OCI-LY7 (cell line): ENCODE measurements around the gene GDE1. TPM values are rescaled to one million over a fixed set of nuclear protein-coding genes. Genes with fewer than 3 reads are reported as not detected.

Experiments
- BruUV-seq: library from RNA; stranded (reverse); fragments of 400-500 nt; replicated peaks from 2 replicates; lab custom pipeline; 2021; lab: Mats Ljungman, UMichigan
- CTCF ChIA-PET: fragments of 300-600 bp; sonication (Branson Sonifier 250); formaldehyde crosslinking; loops from one replicate; lab custom pipeline; 2022; ENCODE audit warnings: antibody characterized with exemption; ENCODE audit not compliant: unreplicated experiment; lab: Charles Lee
- POLR2A ChIA-PET: fragments of 300-600 bp; sonication (Branson Sonifier 250); formaldehyde crosslinking; loops from one replicate; lab custom pipeline; 2022; ENCODE audit warnings: antibody characterized with exemption; lab: Charles Lee
- DNase-seq: peaks from one replicate; pipeline ENCODE4 v3.0.0-alpha.2; 2015; ENCODE audit warnings: low spot score
- H2AFZ ChIP-seq: fragments of 200-600 bp; sonication (generic), shearing (Covaris generic); 2 replicates; pipeline ENCODE4 v1.6.1; 2014; ENCODE audit warnings: mild to moderate bottlenecking, antibody characterized with exemption, low read length, moderate library complexity
- H3K27ac ChIP-seq: fragments of 200-600 bp; sonication (generic); 2 replicates; pipeline ENCODE4 v1.5.1; 2014; ENCODE audit warnings: mixed run types, low read depth, mild to moderate bottlenecking, moderate library complexity, low read length, inconsistent platforms; ENCODE audit not compliant: poor library complexity, severe bottlenecking
- H3K36me3 ChIP-seq: fragments of 200-600 bp; sonication (generic); 2 replicates; pipeline ENCODE4 v1.6.1; 2014; ENCODE audit warnings: mild to moderate bottlenecking, antibody characterized with exemption, low read length, moderate library complexity, mixed read lengths; ENCODE audit not compliant: insufficient read depth
- H3K4me1 ChIP-seq: fragments of 200-600 bp; sonication (generic); 2 replicates; pipeline ENCODE4 v1.5.1; 2014; ENCODE audit warnings: mild to moderate bottlenecking, low read length; ENCODE audit not compliant: insufficient read depth, poor library complexity, severe bottlenecking
- H3K4me2 ChIP-seq: fragments of 200-600 bp; sonication (generic); 2 replicates; pipeline ENCODE4 v1.6.1; 2014; ENCODE audit warnings: mild to moderate bottlenecking, low read length
- H3K4me3 ChIP-seq: fragments of 200-600 bp; sonication (generic); 2 replicates; pipeline ENCODE4 v1.5.1; 2014; ENCODE audit warnings: mild to moderate bottlenecking, low read depth, low read length; ENCODE audit not compliant: poor library complexity, severe bottlenecking
- H3K79me2 ChIP-seq: fragments of 200-600 bp; sonication (generic); 2 replicates; pipeline ENCODE4 v1.6.1; 2016; ENCODE audit warnings: low read depth, mild to moderate bottlenecking, low read length, moderate library complexity, mixed read lengths; ENCODE audit not compliant: insufficient read depth
- H3K9me2 ChIP-seq: fragments of 200-600 bp; sonication (generic); 2 replicates; pipeline ENCODE4 v1.6.1; 2016; ENCODE audit warnings: mild to moderate bottlenecking, low read length, mixed read lengths; ENCODE audit not compliant: insufficient read depth
- H3K9me3 ChIP-seq: fragments of 200-600 bp; sonication (generic); 2 replicates; pipeline ENCODE4 v1.6.1; 2014; ENCODE audit warnings: mild to moderate bottlenecking, mixed run types, low read length, mixed read lengths
- H4K20me1 ChIP-seq: fragments of 200-600 bp; sonication (generic); 2 replicates; pipeline ENCODE4 v1.6.1; 2014; ENCODE audit warnings: mild to moderate bottlenecking, antibody characterized with exemption, low read length, moderate library complexity, mixed read lengths; ENCODE audit not compliant: insufficient read depth
- EZH2phosphoT487 ChIP-seq: fragments of 200-600 bp; sonication (generic); IDR thresholded peaks from 2 replicates; pipeline ENCODE4 v1.6.1; 2018; ENCODE audit warnings: low read depth, borderline replicate concordance, mild to moderate bottlenecking, mixed run types, antibody characterized with exemption, low read length, moderate library complexity, mixed read lengths
- intact Hi-C: fragments of 100-400 bp; cut with micrococcal nuclease; formaldehyde crosslinking; loops from one replicate; pipeline ENCODE4 v1.10.0; 2022; ENCODE audit not compliant: unreplicated experiment
- total RNA-seq, 2 experiments: library from RNA; depleted of rRNA in 1 of 2; stranded (reverse); fragments of >200 nt in 1 of 2; shearing (Covaris generic) in 1 of 2; gene quantifications; 2 replicates each; pipeline ENCODE4 v1.2.3, GENCODE V29; 2014 to 2022
- TF ChIP-seq, protein P1 (sequence below): fragments of 200-600 bp; sonication (generic); conservative IDR thresholded peaks from 2 replicates; pipeline ENCODE4 v1.5.1; 2014; ENCODE audit warnings: mild to moderate bottlenecking, antibody characterized with exemption, low read length, moderate library complexity, mixed read lengths

GDE1 gene
- total RNA-seq, 2 experiments from 2014 or later: 23.4 to 30.8 TPM

GRCh38 chr16:19481296-19481695 lies 40.6 kb downstream of the GDE1 start:
- Histone ChIP-seq H3K9me3 (no peaks in the 10 kb centered on the region), H2AFZ (no peak overlapping the region), H3K36me3 (no peaks in the 10 kb centered on the region), H3K4me1 (no peaks in the 10 kb centered on the region), H3K79me2 (no peaks in the 10 kb centered on the region), H3K27ac (no peak overlapping the region), H4K20me1 (no peaks in the 10 kb centered on the region), H3K9me2 (no peaks in the 10 kb centered on the region), H3K4me2 (no peak overlapping the region), H3K4me3 (no peak overlapping the region)
- ChIA-PET CTCF (no interaction called here), POLR2A (no interaction called here)
- no peak for TF ChIP-seq EZH2phosphoT487
- TF ChIP-seq, protein P1, sequence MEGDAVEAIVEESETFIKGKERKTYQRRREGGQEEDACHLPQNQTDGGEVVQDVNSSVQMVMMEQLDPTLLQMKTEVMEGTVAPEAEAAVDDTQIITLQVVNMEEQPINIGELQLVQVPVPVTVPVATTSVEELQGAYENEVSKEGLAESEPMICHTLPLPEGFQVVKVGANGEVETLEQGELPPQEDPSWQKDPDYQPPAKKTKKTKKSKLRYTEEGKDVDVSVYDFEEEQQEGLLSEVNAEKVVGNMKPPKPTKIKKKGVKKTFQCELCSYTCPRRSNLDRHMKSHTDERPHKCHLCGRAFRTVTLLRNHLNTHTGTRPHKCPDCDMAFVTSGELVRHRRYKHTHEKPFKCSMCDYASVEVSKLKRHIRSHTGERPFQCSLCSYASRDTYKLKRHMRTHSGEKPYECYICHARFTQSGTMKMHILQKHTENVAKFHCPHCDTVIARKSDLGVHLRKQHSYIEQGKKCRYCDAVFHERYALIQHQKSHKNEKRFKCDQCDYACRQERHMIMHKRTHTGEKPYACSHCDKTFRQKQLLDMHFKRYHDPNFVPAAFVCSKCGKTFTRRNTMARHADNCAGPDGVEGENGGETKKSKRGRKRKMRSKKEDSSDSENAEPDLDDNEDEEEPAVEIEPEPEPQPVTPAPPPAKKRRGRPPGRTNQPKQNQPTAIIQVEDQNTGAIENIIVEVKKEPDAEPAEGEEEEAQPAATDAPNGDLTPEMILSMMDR: no peak
- intact Hi-C loops: no loop called here
- BruUV-seq: no TSS peak
- no peak for DNase-seq

DNA sequence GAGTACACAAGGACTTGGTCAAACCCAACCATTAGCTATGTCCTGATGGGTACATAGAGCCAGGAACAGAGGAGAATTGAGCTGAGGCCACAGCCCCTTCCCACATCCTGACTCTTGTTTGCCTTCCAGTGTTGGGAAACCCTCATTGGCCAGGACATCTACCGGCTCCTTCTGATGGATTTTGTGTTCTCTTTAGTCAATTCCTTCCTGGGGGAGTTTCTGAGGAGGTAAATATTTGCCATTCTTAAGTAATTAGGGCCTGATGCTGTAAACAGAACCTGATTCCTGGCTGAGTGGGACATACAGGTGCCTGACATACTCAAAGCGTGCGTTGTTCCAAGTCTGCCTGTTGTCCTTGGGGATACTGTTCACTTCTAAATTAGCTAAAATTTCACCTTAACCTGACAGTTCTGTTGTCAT lies 42.6 kb downstream of the GDE1 start:
- no peak overlapping the region for H3K27ac ChIP-seq
- H3K9me2 ChIP-seq: no peaks in the 10 kb centered on the region
- no TSS peak for BruUV-seq
- H4K20me1 ChIP-seq: no peaks in the 10 kb centered on the region
- no peaks in the 10 kb centered on the region for H3K36me3 ChIP-seq
- CTCF ChIA-PET: no interaction called here
- POLR2A ChIA-PET: no interaction called here
- intact Hi-C loops: no loop called here
- no peaks in the 10 kb centered on the region for H3K79me2 ChIP-seq
- H3K9me3 ChIP-seq: no peaks in the 10 kb centered on the region
- H2AFZ ChIP-seq: no peak overlapping the region
- H3K4me3 ChIP-seq: no peak overlapping the region
- DNase-seq: no peak
- H3K4me1 ChIP-seq: no peaks in the 10 kb centered on the region
- H3K4me2 ChIP-seq: no peak overlapping the region
- TF ChIP-seq, protein P1: no peak
- TF ChIP-seq EZH2phosphoT487: no peak

GRCh38 chr16:19478505-19478904 lies 43.4 kb downstream of the GDE1 start:
- CTCF ChIA-PET: no interaction called here

More at GRCh38 chr16:19478505-19478904, 43.4 kb downstream of the GDE1 start:
- H3K79me2 ChIP-seq: no peaks in the 10 kb centered on the region
- POLR2A ChIA-PET: no interaction called here
- no peak overlapping the region for H3K27ac ChIP-seq
- no peaks in the 10 kb centered on the region for H3K36me3 ChIP-seq
- BruUV-seq: no TSS peak
- H3K4me1 ChIP-seq: no peaks in the 10 kb centered on the region
- no peak overlapping the region for H3K4me2 ChIP-seq
- H3K4me3 ChIP-seq: no peak overlapping the region
- intact Hi-C loops: no loop called here
- H3K9me2 ChIP-seq: no peaks in the 10 kb centered on the region
- DNase-seq: no peak
- H4K20me1 ChIP-seq: no peaks in the 10 kb centered on the region
- H3K9me3 ChIP-seq: no peaks in the 10 kb centered on the region
- no peak overlapping the region for H2AFZ ChIP-seq
- TF ChIP-seq, protein P1: no peak
- TF ChIP-seq EZH2phosphoT487: no peak
